IMR-90 (cell line): ENCODE results near the gene WWC2. TPM values are rescaled to one million over a fixed set of nuclear protein-coding genes. Genes with fewer than 3 reads are reported as not detected.
"Not testable (repeated sequence)": the region's sequence is repeated elsewhere in the genome, so short reads cannot be mapped to it uniquely, and the experiment has no call there.

Source experiments
- ATAC-seq: fragments of 200-7000 bp; cut with Tn5 transposase; 2 replicates; pipeline ENCODE4 v1.9.1; 2020; ENCODE audit warnings: low read depth, mild to moderate bottlenecking, moderate library complexity
- BruUV-seq: library from RNA; stranded (reverse); fragments of 400-500 nt; replicated peaks from 2 replicates; lab custom pipeline; 2021; lab: Mats Ljungman, UMichigan
- CTCF ChIA-PET: fragments of 300-600 bp; formaldehyde crosslinking; extraction: SDS; loops from one replicate; lab custom pipeline; 2021; ENCODE audit warnings: antibody characterized with exemption; lab: Yijun Ruan, JAX
- POLR2A ChIA-PET: fragments of 300-600 bp; sonication (Branson Sonifier 250); formaldehyde crosslinking; loops from one replicate; lab custom pipeline; 2022; ENCODE audit warnings: antibody characterized with exemption; ENCODE audit not compliant: unreplicated experiment; lab: Charles Lee
- DNase-seq: peaks from one replicate; pipeline ENCODE4 v3.0.0; 2013
- H2AFZ ChIP-seq: replicated peaks from 2 replicates; pipeline ENCODE3; 2013; ENCODE audit warnings: low read length, mild to moderate bottlenecking; ENCODE audit not compliant: poor library complexity
- H2AK5ac ChIP-seq: 2 replicates; pipeline ENCODE4 v1.6.1; 2013; ENCODE audit warnings: low read depth, low read length, inconsistent platforms
- H2AK9ac ChIP-seq: replicated peaks from 2 replicates; pipeline ENCODE3; 2013; ENCODE audit warnings: mild to moderate bottlenecking, low read depth, low read length, moderate library complexity; ENCODE audit not compliant: poor library complexity
- H2BK120ac ChIP-seq: 2 replicates; pipeline ENCODE4 v1.6.1; 2013; ENCODE audit warnings: low read depth, low read length, inconsistent platforms
- H2BK15ac ChIP-seq: 3 replicates; pipeline ENCODE4 v1.6.1; 2013; ENCODE audit warnings: low read depth, low read length, inconsistent platforms
- H2BK20ac ChIP-seq: 2 replicates; pipeline ENCODE4 v1.6.1; 2013; ENCODE audit warnings: low read depth, mild to moderate bottlenecking, inconsistent platforms, low read length, moderate library complexity
- H2BK5ac ChIP-seq: 2 replicates; pipeline ENCODE4 v1.6.1; 2013; ENCODE audit warnings: mild to moderate bottlenecking, low read depth, low read length, inconsistent platforms; ENCODE audit not compliant: poor library complexity, severe bottlenecking
- H3K14ac ChIP-seq: replicated peaks from 2 replicates; pipeline ENCODE4 v1.6.1; 2013; ENCODE audit warnings: low read depth, low read length, inconsistent platforms
- H3K18ac ChIP-seq: 2 replicates; pipeline ENCODE4 v1.6.1; 2013; ENCODE audit warnings: low read depth, low read length, control low read depth
- H3K23ac ChIP-seq: 2 replicates; pipeline ENCODE4 v1.6.1; 2013; ENCODE audit warnings: low read depth, low read length, inconsistent platforms
- H3K27ac ChIP-seq: 2 replicates; pipeline ENCODE4 v1.5.1; 2013; ENCODE audit warnings: mild to moderate bottlenecking, control low read depth, low read length; ENCODE audit not compliant: insufficient read depth
- H3K27me3 ChIP-seq: 2 replicates; pipeline ENCODE4 v1.6.1; 2013; ENCODE audit warnings: low read length; ENCODE audit not compliant: control insufficient read depth, insufficient read depth
- H3K36me3 ChIP-seq: 2 replicates; pipeline ENCODE4 v1.6.1; 2013; ENCODE audit warnings: low read length, mixed read lengths; ENCODE audit not compliant: control insufficient read depth, insufficient read depth
- H3K4ac ChIP-seq: 2 replicates; pipeline ENCODE4 v1.6.1; 2013; ENCODE audit warnings: low read depth, low read length, inconsistent platforms
- H3K4me1 ChIP-seq: 2 replicates; pipeline ENCODE4 v1.6.1; 2013; ENCODE audit warnings: low read length, mixed read lengths; ENCODE audit not compliant: control insufficient read depth, insufficient read depth
- H3K4me2 ChIP-seq: 2 replicates; pipeline ENCODE4 v1.6.1; 2013; ENCODE audit warnings: low read depth, mild to moderate bottlenecking, control low read depth, low read length, moderate library complexity
- H3K4me3 ChIP-seq: 2 replicates; pipeline ENCODE4 v1.5.1; 2013; ENCODE audit warnings: low read depth, mild to moderate bottlenecking, control low read depth, low read length, moderate library complexity; ENCODE audit not compliant: insufficient read depth
- H3K56ac ChIP-seq: 2 replicates; pipeline ENCODE4 v1.6.1; 2013; ENCODE audit warnings: low read length, inconsistent platforms; ENCODE audit not compliant: insufficient read depth; ENCODE audit errors: extremely low read depth
- H3K79me1 ChIP-seq, 2 experiments: 2 replicates each; pipeline ENCODE4 v1.6.1; 2013; ENCODE audit warnings: low read length in 2 of 2, inconsistent platforms in 1 of 2, low read depth in 1 of 2
- H3K9ac ChIP-seq: 2 replicates; pipeline ENCODE4 v1.6.1; 2013; ENCODE audit warnings: low read depth, low read length, control low read depth
- H3K9me1 ChIP-seq: 2 replicates; pipeline ENCODE4 v1.6.1; 2013; ENCODE audit warnings: low read length, inconsistent platforms; ENCODE audit not compliant: insufficient read depth
- H3K9me3 ChIP-seq: 2 replicates; pipeline ENCODE4 v1.6.1; 2013; ENCODE audit warnings: low read length; ENCODE audit not compliant: control insufficient read depth, insufficient read depth
- H4K20me1 ChIP-seq: 2 replicates; pipeline ENCODE4 v1.6.1; 2013; ENCODE audit warnings: low read length, inconsistent platforms; ENCODE audit not compliant: insufficient read depth
- H4K5ac ChIP-seq: 2 replicates; pipeline ENCODE4 v1.6.1; 2013; ENCODE audit warnings: mild to moderate bottlenecking, low read depth, low read length, control low read depth
- H4K8ac ChIP-seq, 2 experiments: 2 replicates each; pipeline ENCODE4 v1.6.1; 2013; ENCODE audit warnings: low read depth in 2 of 2, low read length in 2 of 2, control low read depth in 1 of 2, inconsistent platforms in 1 of 2
- H4K91ac ChIP-seq: 2 replicates; pipeline ENCODE4 v1.6.1; 2013; ENCODE audit warnings: low read depth, low read length, inconsistent platforms; ENCODE audit not compliant: insufficient read depth
- WGBS, 2 experiments: methylation state at CpG; one replicate each; pipeline versions ENCODE4 v1.1.5 to v1.1.7; 2013; ENCODE audit warnings: missing lambda C conversion rate in 2 of 2; ENCODE audit not compliant: insufficient read length in 1 of 2; ENCODE audit errors: extremely low coverage in 2 of 2; 5-methylcytosine and 5-hydroxymethylcytosine counted together
- dilution Hi-C: fragments of 300-500 bp; cut with HindIII; formaldehyde crosslinking; loops from one replicate; pipeline ENCODE4 v1.14.3; 2018; ENCODE audit warnings: low sequenced_read_pairs; ENCODE audit not compliant: unreplicated experiment
- in situ Hi-C: fragments of 300-500 bp; cut with MboI; formaldehyde crosslinking; loops from 3 replicates; pipeline ENCODE4 v1.14.3; 2019; ENCODE audit warnings: low sequenced_read_pairs, inconsistent platforms, mixed read lengths
- intact Hi-C: fragments of 100-400 bp; cut with micrococcal nuclease; formaldehyde crosslinking; loops from 2 replicates; pipeline ENCODE4 v1.10.0; 2022
- polyA plus RNA-seq, 3 experiments: library from polyadenylated mRNA; depleted of rRNA; stranded (reverse); fragments of >200 nt; gene quantifications; 2 replicates each; pipeline ENCODE4 v1.2.3, GENCODE V29; 2012; ENCODE audit warnings: low replicate concordance in 1 of 3
- total RNA-seq: library from RNA; depleted of rRNA; stranded (reverse); fragments of >200 nt; gene quantifications from 2 replicates; pipeline ENCODE4 v1.2.3, GENCODE V29; 2012

WWC2 gene
- total and polyA plus RNA-seq, 2 of the 4 experiments (the other 2 are of a cell fraction) = 26.6 to 27.4 TPM

DNA sequence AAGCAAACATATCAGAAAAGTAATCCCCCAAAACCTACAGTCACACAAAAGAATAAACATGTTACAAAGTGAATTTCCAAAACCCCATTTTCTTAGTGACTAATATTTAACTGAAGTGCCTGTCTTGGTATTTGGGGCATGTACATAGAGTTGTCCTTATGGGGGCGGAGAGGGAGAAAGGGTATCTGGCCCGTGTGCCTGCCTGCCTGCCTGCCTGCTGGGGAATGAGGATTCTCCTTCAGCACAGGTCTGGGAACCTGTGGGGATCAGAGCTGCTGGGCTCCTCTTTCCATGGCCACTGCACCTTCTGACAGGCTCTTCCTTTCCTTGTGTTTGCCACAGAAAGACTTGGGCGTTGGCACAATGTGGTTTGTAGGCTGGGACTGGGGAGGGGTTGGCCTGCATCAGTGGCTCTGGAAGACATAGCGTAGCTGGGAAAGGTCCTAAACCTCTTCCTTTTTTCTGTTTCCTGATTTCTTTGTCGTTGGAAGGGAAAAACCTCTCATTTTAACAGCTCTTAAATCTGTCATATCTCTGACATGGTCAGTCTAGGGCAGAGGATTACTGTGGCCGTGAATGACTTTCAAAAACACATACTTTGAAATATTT, 94.8 kb downstream of the WWC2 start:
- H3K14ac ChIP-seq, H3K27me3 ChIP-seq, H3K4me3 ChIP-seq, dilution Hi-C loops, H2BK5ac ChIP-seq, H3K9ac ChIP-seq, BruUV-seq, H4K91ac ChIP-seq, H3K23ac ChIP-seq, H2AFZ ChIP-seq, H3K36me3 ChIP-seq, H3K9me1 ChIP-seq, H2AK9ac ChIP-seq, H2BK20ac ChIP-seq, H2AK5ac ChIP-seq, H2BK120ac ChIP-seq, H3K4me1 ChIP-seq, H3K56ac ChIP-seq, H3K4ac ChIP-seq, ATAC-seq, DNase-seq, intact Hi-C loops, H4K5ac ChIP-seq, H2BK15ac ChIP-seq, H3K4me2 ChIP-seq, in situ Hi-C loops, H3K18ac ChIP-seq, H4K8ac ChIP-seq, H3K27ac ChIP-seq, CTCF ChIA-PET, H3K9me3 ChIP-seq: not testable (repeated sequence)
- POLR2A ChIA-PET = interaction anchor here (0.6 kb wide), 1 partner anchor 45 kb away, joined by 5 read pairs; no protein-coding TSS in a partner anchor
- H4K20me1 ChIP-seq = peaks cover 13% of the 10 kb centered on the region; the same call in 1 of the 2 replicates
- no CpG with 5 or more reads among the region's 6 CpGs for WGBS, 2 experiments
- H3K79me1 ChIP-seq = peaks cover 35 to 62% of the 10 kb centered on the region in 2 experiments
